AG09309 (cell line): ENCODE results near the gene PDLIM5.
A peak's percentile ranks its signal among the peaks of the same experiment; 100 is the strongest.

Experiments used
- DNase-seq: peaks from one replicate; pipeline ENCODE4 v3.0.0-alpha.2; 2010; ENCODE audit warnings: low read depth
- H3K4me3 ChIP-seq: 2 replicates; pipeline ENCODE4 v1.5.1; 2011; ENCODE audit warnings: mild to moderate bottlenecking, low read depth, low read length, moderate library complexity; ENCODE audit not compliant: control insufficient read depth
- TF ChIP-seq, protein P1 (sequence below): IDR thresholded peaks from 2 replicates; pipeline ENCODE4 v1.5.1; 2011; ENCODE audit warnings: mild to moderate bottlenecking, low read depth, low read length, inconsistent platforms; ENCODE audit not compliant: insufficient read depth, control insufficient read depth; ENCODE audit errors: missing control alignments

Gene PDLIM5

DNA sequence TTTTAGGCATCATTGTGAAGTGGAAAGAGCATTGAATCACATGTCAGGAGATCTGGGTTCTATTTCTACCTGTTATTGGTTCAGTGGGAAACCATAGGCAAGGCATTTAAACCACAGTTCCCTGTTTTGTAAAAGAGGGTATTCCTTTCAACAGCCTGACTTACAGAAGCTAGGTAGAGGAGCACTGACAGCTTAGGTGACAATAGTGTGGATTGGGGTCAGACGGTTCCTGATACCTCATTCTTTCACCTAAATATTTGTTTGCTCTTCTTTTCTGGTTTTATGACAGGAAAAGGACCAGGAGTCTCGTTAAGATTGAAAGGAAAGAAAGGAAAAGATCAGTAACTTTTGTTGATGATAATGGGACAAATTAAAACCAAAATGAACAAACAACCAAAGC, 15.9 kb upstream of the PDLIM5 start:
- DNase-seq, result no peak
- TF ChIP-seq, protein P1, sequence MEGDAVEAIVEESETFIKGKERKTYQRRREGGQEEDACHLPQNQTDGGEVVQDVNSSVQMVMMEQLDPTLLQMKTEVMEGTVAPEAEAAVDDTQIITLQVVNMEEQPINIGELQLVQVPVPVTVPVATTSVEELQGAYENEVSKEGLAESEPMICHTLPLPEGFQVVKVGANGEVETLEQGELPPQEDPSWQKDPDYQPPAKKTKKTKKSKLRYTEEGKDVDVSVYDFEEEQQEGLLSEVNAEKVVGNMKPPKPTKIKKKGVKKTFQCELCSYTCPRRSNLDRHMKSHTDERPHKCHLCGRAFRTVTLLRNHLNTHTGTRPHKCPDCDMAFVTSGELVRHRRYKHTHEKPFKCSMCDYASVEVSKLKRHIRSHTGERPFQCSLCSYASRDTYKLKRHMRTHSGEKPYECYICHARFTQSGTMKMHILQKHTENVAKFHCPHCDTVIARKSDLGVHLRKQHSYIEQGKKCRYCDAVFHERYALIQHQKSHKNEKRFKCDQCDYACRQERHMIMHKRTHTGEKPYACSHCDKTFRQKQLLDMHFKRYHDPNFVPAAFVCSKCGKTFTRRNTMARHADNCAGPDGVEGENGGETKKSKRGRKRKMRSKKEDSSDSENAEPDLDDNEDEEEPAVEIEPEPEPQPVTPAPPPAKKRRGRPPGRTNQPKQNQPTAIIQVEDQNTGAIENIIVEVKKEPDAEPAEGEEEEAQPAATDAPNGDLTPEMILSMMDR, result no peak
- H3K4me3 ChIP-seq, result no peak overlapping the region

DNA sequence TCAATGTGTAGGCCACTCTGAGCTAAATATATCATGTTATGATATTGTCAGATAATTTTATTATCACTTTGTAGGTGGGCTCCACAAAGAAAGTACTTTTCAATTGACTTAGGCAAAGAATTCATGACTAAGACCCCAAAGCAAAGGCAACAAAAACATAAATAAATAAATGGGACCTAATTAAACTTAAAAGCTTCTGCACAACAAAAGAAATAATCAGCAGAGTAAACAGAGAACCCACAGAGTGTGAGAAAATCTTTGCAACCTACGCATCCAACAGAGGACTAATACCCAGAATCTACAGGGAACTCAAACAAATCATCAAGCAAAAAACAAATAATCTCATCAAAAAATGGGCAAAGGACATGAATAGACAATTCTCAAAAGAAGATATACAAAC, 15.2 kb upstream of the PDLIM5 start:
- TF ChIP-seq, protein P1, result no peak

DNA sequence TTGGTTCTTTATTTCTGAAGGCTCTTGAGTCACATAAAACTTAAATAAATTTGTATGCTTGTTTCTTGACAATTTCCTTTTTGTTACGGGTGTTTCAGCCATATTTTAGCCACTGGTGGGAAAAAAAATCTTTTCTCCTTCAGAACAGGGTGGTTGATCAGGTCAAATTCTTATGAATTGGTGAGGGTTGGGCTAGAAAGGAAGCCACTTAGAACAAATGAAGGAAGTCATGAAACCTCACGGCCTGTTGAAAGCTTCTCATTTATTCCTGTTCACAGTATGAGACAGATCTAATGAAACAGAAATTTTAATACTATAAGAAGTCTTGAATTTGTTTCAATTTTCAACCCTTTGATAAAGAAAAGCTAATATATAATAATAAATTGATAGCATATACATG, 12.1 kb upstream of the PDLIM5 start:
- no peak overlapping the region for H3K4me3 ChIP-seq
- no peak for DNase-seq
- TF ChIP-seq, protein P1, result no peak

More for the DNA sequence above, 15.2 kb upstream of the PDLIM5 start:
- no peak overlapping the region for H3K4me3 ChIP-seq
- DNase-seq, result no peak

DNA sequence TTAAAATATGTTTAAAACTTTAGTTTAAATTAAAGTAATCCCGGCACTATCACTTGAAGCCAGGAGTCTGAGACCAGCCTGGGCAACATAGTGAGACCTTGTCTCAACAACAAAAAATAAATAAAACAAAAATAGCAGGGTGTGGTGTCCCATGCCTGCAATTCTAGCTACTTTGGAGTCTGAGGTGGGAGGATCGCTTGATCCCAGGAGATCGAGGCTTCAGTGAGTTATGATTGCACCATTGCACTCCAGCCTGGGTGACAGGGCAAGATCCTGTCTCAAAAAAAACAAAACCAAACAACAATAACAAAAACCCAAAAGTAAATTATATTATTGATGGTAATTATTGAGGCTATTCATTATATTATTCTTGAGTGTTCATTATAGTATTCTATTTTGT, 9.9 kb upstream of the PDLIM5 start:
- TF ChIP-seq, protein P1, result no peak
- DNase-seq, result no peak
- no peak overlapping the region for H3K4me3 ChIP-seq

DNA sequence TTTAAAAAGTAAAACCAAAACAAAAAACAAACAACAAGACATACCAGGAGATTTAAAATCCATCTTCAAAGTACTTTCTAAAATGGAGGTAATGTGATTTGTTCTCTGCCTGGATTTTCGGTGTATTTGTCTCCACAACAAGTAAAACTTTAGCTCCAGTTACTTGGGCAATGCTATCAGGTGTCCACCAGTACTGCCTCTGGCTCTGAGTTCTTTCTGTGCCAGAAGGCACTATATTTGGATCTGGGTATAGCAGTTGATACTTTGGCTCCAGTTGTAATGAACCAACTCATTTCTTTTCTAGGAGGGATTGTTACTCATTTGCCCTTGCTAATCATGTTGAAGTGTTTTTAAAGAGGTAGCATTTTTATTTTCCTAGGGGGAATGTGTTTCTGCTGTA, 9.5 kb upstream of the PDLIM5 start:
- no peak overlapping the region for H3K4me3 ChIP-seq
- DNase-seq, result no peak
- TF ChIP-seq, protein P1, result no peak

DNA sequence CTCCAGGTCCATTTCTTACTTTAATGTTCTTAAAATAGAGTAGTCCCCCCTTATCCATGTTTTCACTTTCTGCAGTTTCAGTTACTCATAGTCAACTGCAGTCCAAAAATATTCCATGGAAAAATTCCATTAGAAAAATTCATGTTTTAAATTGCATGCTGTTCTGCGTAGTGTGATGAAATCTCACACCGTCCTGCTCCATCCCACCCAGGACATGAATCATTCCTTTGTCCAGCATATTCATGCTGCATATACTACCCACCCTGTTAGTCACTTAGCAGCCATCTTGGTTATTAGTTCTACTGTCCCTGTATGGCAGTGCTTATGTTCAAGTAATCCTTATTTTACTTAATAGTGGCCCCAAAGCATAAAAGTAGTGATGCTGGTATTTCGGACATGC, 5.4 kb upstream of the PDLIM5 start:
- H3K4me3 ChIP-seq, result no peak overlapping the region
- TF ChIP-seq, protein P1, result no peak
- DNase-seq, result peak; percentile 73
